HG02938 (cell line): ENCODE results near the gene ZNF277.

Experiments
- ATAC-seq: cut with Tn5 transposase; IDR thresholded peaks from one replicate; pipeline ENCODE4 v1.9.1; 2021; ENCODE audit warnings: mild to moderate bottlenecking, moderate library complexity; ENCODE audit not compliant: unreplicated experiment

ZNF277 gene

DNA sequence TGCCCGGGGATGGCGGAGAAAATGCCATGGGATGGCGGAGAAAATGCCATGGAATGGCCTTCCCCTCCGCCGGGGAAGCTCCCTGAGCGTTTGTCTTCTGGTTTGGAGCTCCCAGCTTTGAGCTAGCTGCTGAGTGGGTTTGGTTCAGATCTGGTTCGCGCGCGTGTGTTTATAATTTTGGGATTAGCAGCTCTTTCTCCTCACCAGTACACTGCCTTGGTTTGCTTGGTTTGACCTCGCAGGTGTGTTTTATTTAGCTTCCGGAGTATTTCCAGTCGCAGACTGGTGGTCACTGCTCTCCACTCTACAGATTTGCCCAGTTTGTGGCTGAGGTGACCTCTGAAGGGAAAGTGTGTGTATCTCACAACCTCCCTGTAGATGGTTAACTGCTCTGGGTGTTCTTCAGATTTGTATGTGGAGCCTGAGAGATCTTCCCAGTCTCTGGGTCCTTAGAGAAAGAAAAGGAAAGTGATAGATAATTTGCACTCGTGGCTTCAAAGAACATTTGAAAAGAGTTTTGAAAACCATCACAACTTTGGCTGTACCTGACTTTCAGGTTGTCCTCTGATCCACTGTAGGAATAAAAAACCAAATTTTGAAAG, 597 bp downstream of the ZNF277 start:
- ATAC-seq = no peak

DNA sequence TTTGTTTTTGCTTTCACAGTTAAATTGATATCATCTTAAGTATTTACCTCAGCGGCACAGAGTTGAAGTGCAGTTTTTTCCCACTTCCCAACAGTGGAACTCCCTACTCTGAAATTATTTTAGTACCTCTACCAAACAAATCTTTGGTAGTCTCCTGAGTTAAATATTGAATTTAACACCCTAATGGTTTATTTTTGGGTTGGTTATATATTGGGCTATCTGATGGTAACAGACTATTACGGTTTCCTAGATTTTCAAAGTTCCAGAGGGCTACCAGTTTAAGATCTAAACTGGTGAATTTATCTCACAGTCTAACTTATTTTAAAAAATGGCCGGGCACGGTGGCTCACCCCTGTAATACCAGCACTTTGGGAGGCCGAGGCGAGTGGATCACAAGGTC, 1.3 kb downstream of the ZNF277 start:
- ATAC-seq = no peak

DNA sequence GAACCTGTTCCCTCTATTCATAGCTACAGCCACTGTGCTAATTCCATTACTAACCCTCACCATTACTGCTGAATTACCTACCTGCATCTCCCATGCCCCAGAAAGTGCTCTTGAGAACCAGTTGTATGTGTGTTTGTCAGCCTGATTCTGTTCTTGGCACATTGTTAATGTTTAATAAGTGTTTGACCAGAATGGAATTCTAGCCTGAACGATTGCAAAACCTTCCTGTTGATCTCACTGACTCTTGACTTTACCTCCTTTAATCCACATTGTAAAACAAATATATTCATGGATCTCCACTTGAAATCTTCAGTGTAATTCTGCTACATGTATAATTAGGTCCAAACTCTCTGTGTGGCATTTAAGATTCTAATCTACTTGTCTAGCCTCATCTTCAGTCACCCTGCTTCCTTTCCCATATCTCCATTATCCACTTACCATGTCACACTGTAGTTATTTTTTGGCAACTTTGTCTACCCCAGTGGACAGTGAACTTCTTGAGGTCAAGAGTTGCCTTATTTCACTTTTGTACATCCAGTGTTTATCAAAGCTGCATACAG, 4.9 kb downstream of the ZNF277 start:
- no peak for ATAC-seq

DNA sequence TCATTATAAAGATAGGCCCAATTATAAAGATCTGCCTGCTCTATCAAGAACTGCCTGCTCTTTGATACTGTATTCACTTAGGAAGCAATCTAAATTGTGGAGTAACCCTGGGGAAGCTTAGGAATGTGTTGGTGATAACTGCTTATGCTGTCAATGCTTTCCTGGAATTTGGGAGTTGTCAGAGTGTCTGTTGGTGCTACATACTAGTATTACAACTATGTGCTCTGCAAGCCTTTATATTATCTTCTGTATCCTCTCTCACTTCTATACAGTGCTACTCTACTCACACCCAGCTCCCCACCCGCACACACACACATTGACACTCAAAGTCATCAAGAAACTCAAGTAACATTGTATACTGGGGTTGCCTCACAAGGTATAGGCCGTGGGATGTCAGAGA, 6.1 kb downstream of the ZNF277 start:
- no peak for ATAC-seq

DNA sequence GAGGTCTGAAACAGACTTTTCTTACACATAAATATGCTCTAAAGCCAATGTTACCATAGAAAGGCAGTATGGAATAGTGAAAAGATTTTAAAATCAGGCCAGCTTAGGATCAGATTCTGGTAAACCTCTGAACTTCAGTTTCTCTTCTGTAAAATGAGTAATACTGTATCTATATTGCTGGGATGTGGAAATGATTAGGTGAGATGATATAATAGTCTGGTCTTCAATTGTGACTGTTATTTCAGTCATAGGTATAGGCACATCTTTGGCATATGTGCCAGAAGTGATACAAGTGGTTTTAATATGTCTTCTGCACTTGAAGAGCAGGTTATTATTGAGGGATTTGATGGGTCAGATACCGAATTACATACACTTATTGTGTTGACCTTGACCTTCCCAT, 7.2 kb downstream of the ZNF277 start:
- ATAC-seq = no peak

DNA sequence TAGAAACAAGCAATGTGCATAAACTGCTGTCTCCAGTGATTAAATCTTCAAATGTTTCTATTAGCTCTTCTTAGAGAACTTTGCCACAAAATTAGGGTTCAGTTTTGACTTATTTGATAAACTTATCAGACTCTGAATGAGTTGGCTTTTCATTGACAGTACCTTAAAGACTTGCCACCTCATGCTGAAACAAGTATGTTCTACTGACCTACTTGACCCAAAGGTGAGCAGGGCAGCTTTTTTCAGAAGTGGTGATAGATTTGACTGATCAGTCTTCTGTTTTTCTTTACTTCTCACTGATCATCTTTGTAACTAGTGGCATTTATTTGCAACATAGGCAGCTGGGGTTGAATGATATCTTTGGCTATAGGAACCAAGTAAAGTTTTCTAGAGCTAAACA, 7.8 kb downstream of the ZNF277 start:
- no peak for ATAC-seq

DNA sequence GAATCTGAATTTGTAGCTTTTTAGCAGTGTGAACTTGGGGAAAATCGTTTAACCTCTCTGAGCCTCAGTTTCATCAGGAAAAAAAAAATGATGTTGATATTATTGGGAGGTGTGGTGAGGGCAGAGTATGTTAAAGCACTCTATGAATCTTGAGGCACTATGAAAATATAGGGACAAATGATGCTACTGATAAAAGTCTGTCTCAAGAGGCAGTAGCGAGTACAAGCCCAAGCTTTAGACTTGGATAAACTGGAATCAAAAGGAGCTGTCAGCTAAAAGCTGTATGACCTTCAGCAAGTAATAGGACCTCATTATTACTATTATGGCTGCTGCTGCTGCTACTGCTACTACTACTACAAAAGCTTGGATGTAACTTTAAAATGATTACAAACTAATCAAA, 8.4 kb downstream of the ZNF277 start:
- ATAC-seq = no peak

DNA sequence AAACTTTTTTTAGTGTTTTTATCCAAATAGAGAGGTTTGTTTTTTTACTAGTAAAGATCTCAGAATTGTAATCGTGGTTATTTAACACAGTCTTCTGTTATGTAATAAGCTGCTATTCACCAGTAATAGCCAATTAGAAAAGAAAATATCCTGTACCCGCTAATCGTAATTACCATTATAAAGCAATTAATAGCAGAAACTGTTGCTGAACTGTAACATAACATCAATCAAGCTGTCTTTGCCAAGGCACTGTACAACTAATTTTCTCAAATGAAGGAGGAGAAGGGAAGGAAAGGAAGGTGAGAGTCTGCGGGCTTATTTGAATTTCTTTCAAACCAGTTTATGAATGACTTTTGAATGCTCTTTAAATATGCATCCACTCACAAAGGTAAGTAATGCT, 9.3 kb downstream of the ZNF277 start:
- ATAC-seq = no peak

DNA sequence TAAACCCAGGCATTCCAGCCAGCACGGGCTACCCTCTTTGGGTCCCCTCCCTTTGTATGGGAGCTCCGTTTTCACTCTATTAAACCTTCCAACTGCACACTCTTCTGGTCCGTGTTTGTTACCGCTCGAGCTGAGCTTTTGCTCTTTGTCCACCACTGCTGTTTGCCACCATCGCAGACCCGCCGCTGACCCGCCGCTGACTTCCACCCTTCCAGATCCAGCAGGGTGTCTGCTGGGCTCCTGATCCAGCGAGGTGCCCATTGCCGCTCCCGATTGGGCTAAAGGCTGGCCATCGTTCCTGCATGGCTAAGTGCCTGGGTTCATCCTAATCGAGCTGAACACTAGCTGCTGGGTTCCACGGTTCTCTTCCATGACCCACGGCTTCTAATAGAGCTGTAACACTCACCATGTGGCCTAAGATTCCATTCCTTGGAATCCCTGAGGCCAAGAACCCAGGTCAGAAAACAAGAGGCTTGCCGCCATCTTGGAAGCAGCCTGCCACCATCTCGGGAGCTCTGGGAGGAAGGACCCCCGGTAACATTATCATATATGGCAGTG, 14.5 kb downstream of the ZNF277 start:
- no peak for ATAC-seq

DNA sequence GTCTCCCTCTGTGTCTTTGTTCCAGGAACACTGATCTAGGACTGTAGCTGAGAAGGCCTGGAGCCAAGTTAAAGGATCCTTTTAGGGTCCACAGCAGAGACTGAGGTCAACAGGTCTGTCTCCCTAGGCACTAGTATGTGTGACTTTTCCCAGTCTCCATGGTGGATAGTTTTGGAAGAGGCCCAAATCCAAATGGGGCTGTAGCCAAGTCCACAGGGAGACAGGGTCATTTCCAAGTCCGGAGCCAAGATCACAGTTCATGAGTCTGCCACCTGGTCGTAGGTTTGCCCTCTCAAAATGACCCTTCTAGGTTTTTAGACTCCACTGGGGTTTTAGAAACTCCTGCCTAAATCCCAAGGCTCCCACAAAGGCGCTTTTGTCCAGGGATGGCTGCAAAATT, 16.8 kb downstream of the ZNF277 start:
- no peak for ATAC-seq

DNA sequence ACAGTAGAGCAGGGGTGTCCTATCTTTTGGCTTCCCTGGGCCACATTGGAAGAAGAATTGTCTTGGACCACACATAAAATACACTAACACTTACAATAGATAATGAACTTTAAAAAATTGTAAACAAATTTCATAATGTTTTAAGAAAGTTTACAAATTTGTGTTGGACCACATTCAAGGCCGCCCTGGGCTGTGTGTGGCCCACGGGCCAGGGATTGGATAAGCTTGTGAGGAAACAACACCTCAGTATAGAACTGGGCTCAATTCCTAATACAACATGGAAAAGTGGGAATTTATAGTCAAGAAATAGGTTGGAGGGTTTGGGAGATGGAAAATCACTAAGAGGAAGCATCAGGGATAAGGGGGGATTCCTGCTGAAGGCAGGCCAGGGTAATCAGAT, 17.7 kb downstream of the ZNF277 start:
- no peak for ATAC-seq

DNA sequence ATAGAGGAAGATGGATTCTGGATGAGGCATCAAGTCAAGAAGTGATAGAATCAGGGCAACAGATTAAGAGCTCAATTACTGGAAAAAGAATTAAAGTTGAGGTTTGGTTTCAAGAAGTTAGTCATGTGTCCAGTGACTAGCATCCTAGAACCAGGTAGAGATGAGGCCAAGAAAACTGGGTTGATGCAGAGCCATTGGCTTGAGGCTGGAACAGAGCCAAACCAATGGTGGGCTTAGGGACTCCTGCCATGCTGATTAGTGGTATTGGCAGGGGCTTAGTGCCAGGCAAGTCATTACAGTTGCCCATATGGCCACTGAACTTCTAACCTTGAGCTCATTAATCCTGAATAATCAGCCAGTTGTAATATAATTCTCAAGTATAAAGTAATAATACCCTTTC, 18.5 kb downstream of the ZNF277 start:
- ATAC-seq = no peak

DNA sequence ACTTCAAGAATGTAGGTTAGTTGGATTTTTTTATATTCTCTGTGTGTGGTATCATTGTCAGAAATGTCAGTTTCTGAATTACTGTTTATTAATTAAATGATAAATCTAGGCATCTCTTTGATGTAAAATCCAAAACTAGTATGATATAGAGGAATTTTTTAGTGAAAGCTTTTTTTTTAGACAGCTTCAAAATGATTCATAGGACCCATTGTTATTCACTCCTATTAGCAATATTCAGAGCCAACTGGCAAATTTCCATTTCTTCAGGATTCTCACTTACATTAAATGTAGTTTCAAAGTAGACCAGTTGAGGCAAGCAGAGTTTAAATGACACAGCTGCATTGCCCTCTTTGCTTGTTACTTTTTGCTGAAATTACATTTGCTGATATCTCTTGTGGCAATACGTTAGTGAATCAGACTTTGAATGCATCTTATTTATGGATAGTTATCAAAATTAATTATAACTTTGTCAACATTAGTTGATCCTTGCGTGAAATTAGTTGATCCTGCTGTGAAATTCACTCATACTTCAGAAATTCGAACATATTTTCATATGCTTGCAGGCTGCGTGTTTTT, 20.3 kb downstream of the ZNF277 start:
- ATAC-seq = no peak

DNA sequence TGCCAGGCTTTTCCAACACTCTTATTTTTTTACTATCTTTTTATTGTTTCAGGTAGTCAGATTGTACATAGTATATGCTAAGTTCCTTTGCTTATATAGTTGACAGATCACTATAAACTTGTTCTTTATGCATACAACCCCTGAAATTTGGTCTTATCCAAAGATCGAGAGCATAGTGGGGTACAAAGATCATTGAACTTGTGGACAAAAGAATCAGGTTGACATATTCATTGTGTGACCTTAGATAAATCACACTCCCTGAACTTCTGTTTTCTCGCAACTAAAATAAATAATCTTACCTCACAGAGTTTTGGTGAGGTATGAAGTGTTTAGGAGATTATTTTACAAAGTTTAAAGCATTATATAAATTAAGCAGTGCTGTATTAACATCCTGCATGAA, 22.1 kb downstream of the ZNF277 start:
- no peak for ATAC-seq

DNA sequence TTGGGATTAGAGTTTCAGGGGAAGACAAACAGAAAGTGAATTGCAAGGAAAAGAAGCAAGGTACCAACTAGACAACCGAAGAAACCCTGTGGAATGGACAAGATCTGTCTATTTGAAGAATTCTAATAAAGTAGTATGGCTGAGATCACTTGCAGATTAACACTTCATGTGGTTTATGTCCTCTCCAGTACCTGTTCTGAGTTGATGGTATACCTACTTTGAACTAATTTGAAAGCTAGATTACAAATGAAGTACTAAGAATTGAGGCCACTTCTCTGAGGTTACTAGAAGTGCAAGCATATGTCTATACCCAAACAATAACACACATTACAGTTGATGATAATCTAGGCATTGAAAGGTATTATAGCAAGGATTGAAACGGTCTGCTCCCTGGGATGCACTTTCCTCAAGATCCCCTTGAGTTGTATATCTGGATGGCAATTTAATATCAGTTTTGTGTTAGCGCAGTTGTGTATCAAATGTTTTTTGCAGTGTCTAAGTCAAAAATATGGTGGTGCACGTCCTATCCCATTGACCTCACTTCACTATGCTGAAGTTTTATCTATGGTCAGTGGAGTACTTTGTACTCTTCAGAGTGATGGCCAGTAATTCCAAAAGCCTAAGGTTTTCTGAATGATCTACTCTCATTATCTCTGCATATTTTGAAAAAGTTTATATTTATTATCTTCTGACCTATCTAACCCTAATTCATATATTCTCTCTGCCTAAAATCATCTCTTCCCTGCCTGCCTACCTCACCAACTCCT, 25.9 kb downstream of the ZNF277 start:
- no peak for ATAC-seq

DNA sequence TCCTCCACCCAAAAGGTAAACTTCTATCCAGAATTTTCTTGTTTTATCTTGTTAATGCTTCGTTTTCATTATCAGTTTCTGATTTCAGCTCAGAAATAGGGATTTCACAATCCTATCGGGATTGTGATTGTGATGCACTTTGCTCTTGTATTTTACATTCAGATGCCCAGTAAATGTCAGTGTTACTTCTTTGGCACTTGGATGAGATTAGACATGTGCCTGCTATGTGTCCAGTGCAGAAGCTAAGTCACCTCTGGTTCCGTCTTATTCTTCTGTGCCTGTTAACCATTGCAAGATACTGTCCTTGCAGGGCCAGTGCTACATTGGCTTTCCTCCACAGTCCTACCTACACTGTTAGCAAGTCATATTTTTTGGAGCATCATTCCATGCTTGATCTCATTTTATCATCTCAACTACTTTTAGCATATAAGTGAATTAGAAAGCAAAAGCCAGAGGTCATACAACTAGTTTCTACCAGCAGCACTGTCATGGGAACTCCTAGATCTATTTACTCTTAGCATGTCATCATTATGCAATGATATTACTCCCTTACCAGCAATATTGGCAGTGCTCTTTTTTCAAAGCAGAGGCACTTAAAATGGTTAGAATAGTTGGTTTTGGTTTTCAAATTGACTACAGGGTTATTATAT, 26.7 kb downstream of the ZNF277 start:
- no peak for ATAC-seq

DNA sequence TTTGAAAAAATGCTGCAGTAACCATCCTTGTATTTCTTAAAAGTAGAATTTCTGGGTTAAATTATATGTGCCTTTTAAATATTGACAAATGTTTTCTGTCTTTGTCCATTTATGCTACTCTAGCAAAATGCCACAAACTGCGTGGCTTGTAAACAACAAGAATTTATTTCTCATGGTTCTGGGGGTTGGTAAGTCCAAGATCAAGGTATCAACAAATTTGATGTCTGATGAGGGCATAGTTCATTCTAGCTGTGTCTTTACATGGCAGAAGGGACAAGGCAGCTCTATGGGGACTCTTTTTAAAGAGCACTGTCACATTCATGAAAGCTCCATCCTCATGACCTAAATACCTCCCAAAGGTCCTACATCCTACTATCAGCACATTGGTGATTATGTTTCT, 27.7 kb downstream of the ZNF277 start:
- ATAC-seq = no peak

DNA sequence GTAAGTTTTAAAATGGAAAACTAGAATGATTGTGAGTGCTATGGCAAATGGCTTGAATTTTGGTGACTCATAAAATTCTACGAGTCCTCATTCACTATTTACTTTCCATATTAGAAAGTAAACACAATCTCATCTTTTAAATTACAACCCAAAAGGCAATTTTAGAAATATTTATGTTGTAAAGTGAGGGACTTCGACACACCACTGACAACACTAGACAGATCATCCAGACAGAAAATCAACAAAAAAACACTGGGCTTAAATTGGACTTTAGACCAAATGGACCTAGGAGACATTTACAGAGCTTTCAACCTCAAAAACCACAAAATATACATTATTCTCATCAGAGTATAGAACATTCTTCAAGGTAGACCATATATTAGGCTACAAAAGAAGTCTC, 30.1 kb downstream of the ZNF277 start:
- no peak for ATAC-seq

DNA sequence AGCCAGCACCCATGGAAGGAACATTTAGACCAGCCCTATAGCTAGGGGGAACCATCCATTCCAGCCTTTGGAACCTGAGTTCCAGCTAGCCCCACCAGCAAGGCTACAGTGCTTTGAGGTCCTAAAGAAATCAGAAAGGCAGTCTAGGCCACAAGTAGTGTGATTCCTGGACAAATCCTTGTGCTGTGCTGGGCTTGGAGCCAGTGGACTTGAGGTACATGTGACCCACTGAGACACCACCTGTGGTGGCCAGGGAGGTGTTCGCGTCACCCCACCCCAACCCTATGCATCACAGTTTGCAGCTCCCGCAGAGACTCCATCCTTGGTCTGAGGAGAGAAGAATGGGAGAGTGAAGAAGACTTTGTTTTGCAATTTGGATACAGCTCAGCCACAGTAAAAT, 31.8 kb downstream of the ZNF277 start:
- no peak for ATAC-seq

DNA sequence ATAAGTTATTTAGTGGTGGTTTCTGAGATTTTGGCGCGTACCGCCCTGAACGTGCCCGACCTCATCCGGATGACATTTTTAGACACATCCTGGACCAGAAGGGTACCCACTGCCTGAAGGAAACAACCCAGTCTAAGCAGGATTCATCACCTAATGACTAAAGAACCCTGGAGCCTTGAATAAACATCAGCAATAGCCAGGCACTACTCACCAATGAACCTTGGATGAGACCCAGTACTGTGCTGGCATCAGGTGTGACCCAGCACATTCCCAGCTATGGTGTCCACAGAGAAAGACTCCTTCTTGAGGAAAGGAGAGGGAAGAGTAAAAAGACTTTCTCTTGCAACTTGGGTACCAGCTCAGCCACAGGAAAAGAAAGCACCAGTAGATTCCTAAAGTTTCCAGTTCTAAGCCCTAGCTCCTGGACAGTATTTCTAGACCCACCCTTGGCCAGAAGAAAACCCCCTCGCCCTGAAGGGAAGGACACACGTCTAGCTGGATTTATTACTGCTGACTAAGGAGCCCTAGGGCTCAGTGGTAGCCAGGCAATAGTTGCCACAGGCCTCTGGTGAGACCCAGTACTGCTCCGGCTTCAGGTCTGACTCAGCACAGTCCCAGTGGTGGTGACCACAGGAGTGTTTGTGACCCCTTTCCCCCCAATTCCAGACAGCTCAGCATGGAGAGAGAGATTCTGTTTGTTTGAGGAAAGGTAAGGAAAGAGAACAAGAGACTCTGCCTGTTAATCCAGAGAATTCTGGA, 32.5 kb downstream of the ZNF277 start:
- no peak for ATAC-seq

DNA sequence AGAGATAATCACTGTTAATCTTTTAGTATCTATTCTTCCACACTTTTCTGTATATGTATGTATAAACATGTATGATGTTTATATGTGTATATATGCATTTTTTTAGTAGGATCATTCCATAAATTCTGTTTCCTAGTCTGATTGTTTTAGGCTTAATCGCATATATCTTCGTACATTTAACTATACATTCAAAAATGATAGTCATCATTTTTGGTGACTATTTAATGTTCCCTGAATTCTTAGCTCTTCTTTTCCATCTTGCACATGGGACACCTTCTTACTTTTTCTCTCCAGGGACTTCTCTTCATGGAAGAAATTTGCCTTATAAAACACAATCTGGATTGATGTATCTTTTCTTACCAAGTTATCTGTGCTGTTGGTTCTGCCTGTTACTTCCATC, 42.1 kb downstream of the ZNF277 start:
- no peak for ATAC-seq
